Peyer's patch (tissue), 4 donors: ENCODE results near the gene RREB1. TPM values are rescaled to one million over a fixed set of nuclear protein-coding genes. Genes with fewer than 3 reads are reported as not detected.
A peak's percentile ranks its signal among the peaks of the same experiment; 100 is the strongest.

Source experiments
- DNase-seq, 3 donors: peaks; one replicate each; pipeline ENCODE4 v3.0.0-alpha.2; 2017 to 2019
- H3K27ac ChIP-seq, 4 donors: fragments of 200-600 bp; sonication (generic); one replicate each; pipeline ENCODE4 v1.5.1; 2016 to 2019
- H3K27me3 ChIP-seq, 2 donors: fragments of 200-600 bp; sonication (generic); one replicate each; pipeline ENCODE4 v1.5.1; 2019
- H3K36me3 ChIP-seq, 3 donors: fragments of 200-600 bp; sonication (generic); one replicate each; pipeline ENCODE4 v1.5.1; 2016 to 2019
- H3K4me1 ChIP-seq, 4 donors: fragments of 200-600 bp; sonication (generic); one replicate each; pipeline ENCODE4 v1.5.1; 2016 to 2019
- H3K4me3 ChIP-seq, 4 donors: fragments of 200-600 bp; sonication (generic); 1 replicate in 3 of 4; 2 replicates in 1 of 4; pipeline ENCODE4 v1.5.1; 2016 to 2019; ENCODE audit warnings: mild to moderate bottlenecking in 1 of 4
- H3K9me3 ChIP-seq, 4 donors: fragments of 200-600 bp; sonication (generic); one replicate each; pipeline ENCODE4 v1.5.1; 2016 to 2019; ENCODE audit warnings: mild to moderate bottlenecking in 1 of 4
- POLR2A ChIP-seq, 2 donors: fragments of 450-650 bp; IDR thresholded peaks; one replicate each; pipeline ENCODE4 v1.5.1; 2017; ENCODE audit warnings: antibody characterized with exemption in 2 of 2, mild to moderate bottlenecking in 2 of 2, moderate library complexity in 2 of 2
- total RNA-seq, 4 donors: library from RNA; depleted of rRNA; stranded (reverse); fragments of >200 nt; gene quantifications; one replicate each; pipeline ENCODE4 v1.1.0, GENCODE V29; 2016
- TF ChIP-seq, protein P1 (sequence below), 6 experiments: fragments of 450-650 bp in 4 of 6; fragments of 200-600 bp in 2 of 6; sonication (generic) in 1 of 6; IDR thresholded peaks; one replicate each; pipeline ENCODE4 v1.5.1; 2017 to 2019; ENCODE audit warnings: antibody characterized with exemption in 6 of 6, mild to moderate bottlenecking in 3 of 6, moderate library complexity in 1 of 6

RREB1 gene
- total RNA-seq, 4 donors from 2014 or later, result 65.0 to 118 (median 113) TPM

DNA sequence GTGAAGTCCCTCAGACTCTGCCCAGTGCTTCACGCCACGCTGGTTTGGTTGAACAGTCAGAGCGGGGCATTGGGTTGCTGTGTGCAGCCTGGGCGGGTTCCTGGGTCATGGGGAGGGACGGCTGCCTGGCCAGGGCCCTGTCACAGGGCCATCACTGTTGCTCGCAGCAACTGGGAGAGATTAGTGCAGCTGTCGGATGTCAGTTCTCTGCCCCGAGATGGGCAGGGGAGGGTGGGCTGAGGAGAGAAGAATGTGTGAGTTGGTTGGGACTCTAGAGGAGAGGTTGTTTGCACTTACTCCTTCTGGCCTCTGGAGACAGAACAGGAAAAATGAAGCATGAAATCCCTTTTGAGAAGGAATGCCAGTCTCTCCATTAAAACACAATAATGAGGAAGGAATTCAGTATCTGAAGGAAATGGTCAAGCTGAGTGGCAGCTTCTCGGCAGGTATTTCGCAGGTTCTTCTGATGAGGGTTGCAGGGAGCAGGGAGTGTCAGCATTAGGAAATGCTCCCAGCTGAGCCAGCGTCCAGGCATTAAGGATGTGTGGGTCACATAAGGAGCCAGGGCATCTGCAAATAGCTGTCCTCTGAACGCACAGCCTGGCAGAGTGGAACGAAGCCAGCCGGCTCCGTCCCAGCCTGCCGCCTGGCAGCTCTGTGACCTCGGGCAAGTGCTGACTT lies 109.3 kb downstream of the RREB1 start:
- Histone ChIP-seq H3K4me3 (no peak overlapping the region), H3K36me3 (peaks cover 0 to 79% (median 0%) of the 10 kb centered on the region in 3 donors), H3K27me3 (no peaks in the 10 kb centered on the region), H3K27ac (no peak overlapping the region), H3K4me1 (peaks cover 0 to 9% (median 0%) of the 10 kb centered on the region in 4 donors), H3K9me3 (no peaks in the 10 kb centered on the region)
- no peak for TF ChIP-seq POLR2A (IDR thresholded peaks at IDR 0.05)
- TF ChIP-seq, protein P1, sequence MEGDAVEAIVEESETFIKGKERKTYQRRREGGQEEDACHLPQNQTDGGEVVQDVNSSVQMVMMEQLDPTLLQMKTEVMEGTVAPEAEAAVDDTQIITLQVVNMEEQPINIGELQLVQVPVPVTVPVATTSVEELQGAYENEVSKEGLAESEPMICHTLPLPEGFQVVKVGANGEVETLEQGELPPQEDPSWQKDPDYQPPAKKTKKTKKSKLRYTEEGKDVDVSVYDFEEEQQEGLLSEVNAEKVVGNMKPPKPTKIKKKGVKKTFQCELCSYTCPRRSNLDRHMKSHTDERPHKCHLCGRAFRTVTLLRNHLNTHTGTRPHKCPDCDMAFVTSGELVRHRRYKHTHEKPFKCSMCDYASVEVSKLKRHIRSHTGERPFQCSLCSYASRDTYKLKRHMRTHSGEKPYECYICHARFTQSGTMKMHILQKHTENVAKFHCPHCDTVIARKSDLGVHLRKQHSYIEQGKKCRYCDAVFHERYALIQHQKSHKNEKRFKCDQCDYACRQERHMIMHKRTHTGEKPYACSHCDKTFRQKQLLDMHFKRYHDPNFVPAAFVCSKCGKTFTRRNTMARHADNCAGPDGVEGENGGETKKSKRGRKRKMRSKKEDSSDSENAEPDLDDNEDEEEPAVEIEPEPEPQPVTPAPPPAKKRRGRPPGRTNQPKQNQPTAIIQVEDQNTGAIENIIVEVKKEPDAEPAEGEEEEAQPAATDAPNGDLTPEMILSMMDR (IDR thresholded peaks at IDR 0.05), result no peak
- DNase-seq, result no peak

DNA sequence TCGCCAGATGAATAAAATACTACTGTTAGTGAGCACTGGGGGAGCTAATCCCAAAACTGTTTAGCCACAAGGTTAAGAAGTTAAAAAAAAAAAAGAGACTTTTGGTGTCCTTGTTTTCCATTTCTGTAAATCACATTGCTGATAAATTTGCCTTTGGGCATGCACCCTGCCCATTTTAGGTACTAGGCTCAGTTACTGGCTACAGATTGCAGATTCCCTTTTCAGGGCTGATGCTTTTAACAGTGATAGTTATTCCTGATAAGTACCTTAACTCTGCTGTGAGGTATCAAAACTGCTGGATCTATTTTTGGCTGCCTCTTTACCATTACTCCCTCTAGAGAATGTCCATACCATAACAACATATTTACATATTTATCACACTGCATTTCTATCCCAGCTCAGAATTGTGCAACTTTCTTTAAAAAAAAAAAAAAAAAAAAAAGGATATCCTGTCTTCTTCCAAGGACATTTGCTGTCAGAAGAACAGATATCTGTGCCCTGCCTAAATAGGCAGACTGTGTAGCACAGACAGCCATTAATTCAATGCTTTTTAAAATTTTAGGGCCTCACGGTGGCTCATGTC lies 110.7 kb downstream of the RREB1 start:
- peaks cover 0 to 9% (median 0%) of the 10 kb centered on the region in 4 donors for H3K4me1 ChIP-seq
- no peak overlapping the region for H3K27ac ChIP-seq
- DNase-seq, result no peak
- TF ChIP-seq, protein P1 (IDR thresholded peaks at IDR 0.05), result no peak
- no peak for TF ChIP-seq POLR2A (IDR thresholded peaks at IDR 0.05)
- H3K36me3 ChIP-seq, result peaks cover 0 to 76% (median 0%) of the 10 kb centered on the region in 3 donors
- H3K9me3 ChIP-seq, result no peaks in the 10 kb centered on the region
- no peak overlapping the region for H3K4me3 ChIP-seq
- H3K27me3 ChIP-seq, result no peaks in the 10 kb centered on the region

DNA sequence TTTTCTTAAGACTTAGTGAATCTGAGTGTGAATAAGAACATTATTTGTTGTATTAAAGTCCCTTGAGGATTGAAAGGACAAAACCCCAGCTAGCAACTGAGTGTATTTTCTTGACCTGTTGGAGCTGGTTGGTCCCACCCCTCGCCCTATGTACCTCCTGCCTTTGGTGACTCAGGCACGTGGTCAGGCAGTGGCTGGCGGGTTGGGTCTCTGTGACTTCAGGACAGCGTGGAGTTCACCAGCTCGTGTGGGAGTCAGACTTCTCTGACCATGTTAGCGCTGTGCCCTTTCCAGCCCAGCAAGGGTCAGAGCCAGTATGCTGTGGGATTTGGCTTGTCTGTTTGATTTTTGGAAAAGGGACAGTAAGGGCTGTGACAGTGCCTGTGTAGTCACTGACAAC lies 111.5 kb downstream of the RREB1 start:
- Histone ChIP-seq H3K27ac (peak overlapping the region in 1 of 4 donors; percentile 26), H3K36me3 (peaks cover 0 to 76% (median 0%) of the 10 kb centered on the region in 3 donors)

DNA sequence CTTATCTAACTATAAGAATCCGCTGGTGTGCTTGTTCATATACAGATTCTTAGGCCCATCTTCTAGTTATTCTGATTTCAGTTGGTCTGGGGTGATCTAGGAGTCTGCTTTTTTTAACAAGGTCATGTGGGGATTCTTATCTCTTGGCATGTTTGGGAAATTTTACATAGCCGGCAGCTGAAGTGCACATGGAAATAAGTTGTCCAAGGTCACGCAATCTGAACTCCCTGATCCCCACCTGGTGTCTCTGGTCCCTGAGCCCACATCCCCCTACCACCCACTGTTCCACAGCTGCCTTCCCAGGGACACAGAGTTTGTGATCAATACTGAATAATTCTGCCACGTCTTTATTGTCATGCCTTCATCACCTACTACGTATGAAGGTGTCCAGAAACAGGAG lies 114.4 kb downstream of the RREB1 start:
- DNase-seq, result no peak
- H3K9me3 ChIP-seq, result no peaks in the 10 kb centered on the region
- no peak overlapping the region for H3K27ac ChIP-seq
- no peaks in the 10 kb centered on the region for H3K27me3 ChIP-seq
- no peak for TF ChIP-seq POLR2A (IDR thresholded peaks at IDR 0.05)
- TF ChIP-seq, protein P1 (IDR thresholded peaks at IDR 0.05), result no peak
- no peak overlapping the region for H3K4me3 ChIP-seq
- peaks cover 0 to 76% (median 0%) of the 10 kb centered on the region in 3 donors for H3K36me3 ChIP-seq
- peaks cover 0 to 9% (median 0%) of the 10 kb centered on the region in 4 donors for H3K4me1 ChIP-seq

More for the DNA sequence above, 111.5 kb downstream of the RREB1 start:
- TF ChIP-seq, protein P1 (IDR thresholded peaks at IDR 0.05), result no peak
- TF ChIP-seq POLR2A (IDR thresholded peaks at IDR 0.05), result no peak
- no peaks in the 10 kb centered on the region for H3K27me3 ChIP-seq
- no peaks in the 10 kb centered on the region for H3K9me3 ChIP-seq
- no peak overlapping the region for H3K4me3 ChIP-seq
- peaks cover 0 to 9% (median 0%) of the 10 kb centered on the region in 4 donors for H3K4me1 ChIP-seq
- DNase-seq, result peak in 1 of 3 donors; percentile 73

DNA sequence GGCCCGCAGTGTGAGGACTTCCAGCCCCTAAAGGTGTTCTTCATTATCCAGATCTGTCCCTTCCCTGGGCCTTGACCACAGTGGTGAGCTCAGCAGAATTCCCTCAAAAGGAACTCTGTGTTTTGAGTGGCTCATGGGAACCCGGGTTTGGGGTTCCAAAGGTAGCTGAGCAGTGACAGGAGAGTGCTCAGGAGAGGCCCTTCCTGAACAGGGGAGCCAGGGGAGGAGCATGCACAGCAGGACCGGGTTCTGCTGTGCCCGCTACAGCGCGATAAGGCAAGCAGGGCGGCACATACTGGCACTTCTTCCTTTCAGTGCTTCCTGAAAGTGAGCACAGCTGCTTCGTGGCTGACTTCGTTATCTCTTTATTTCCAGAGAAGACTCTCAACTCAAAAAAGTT lies 117.0 kb downstream of the RREB1 start:
- Histone ChIP-seq H3K9me3 (no peaks in the 10 kb centered on the region), H3K27ac (peak overlapping the region in 1 of 4 donors; percentile 1), H3K4me3 (no peak overlapping the region), H3K27me3 (no peaks in the 10 kb centered on the region), H3K4me1 (peaks cover 0 to 5% (median 0%) of the 10 kb centered on the region in 4 donors), H3K36me3 (peaks cover 0 to 81% (median 0%) of the 10 kb centered on the region in 3 donors)
- TF ChIP-seq POLR2A (IDR thresholded peaks at IDR 0.05), result no peak
- TF ChIP-seq, protein P1 (IDR thresholded peaks at IDR 0.05), result no peak
- no peak for DNase-seq
